PC-9 (cell line): ENCODE results near the gene PPM1F.

ENCODE experiments used
- EZH2 ChIP-seq: fragments of 200-600 bp; sonication (generic); IDR thresholded peaks from 2 replicates; pipeline ENCODE4 v1.8.0; 2017; ENCODE audit warnings: antibody characterized with exemption, low read depth
- TF ChIP-seq, protein P1 (sequence below): fragments of 200-600 bp; sonication (generic); conservative IDR thresholded peaks from 2 replicates; pipeline ENCODE4 v1.6.1; 2017; ENCODE audit warnings: mixed run types, antibody characterized with exemption, mild to moderate bottlenecking, moderate library complexity

DNA sequence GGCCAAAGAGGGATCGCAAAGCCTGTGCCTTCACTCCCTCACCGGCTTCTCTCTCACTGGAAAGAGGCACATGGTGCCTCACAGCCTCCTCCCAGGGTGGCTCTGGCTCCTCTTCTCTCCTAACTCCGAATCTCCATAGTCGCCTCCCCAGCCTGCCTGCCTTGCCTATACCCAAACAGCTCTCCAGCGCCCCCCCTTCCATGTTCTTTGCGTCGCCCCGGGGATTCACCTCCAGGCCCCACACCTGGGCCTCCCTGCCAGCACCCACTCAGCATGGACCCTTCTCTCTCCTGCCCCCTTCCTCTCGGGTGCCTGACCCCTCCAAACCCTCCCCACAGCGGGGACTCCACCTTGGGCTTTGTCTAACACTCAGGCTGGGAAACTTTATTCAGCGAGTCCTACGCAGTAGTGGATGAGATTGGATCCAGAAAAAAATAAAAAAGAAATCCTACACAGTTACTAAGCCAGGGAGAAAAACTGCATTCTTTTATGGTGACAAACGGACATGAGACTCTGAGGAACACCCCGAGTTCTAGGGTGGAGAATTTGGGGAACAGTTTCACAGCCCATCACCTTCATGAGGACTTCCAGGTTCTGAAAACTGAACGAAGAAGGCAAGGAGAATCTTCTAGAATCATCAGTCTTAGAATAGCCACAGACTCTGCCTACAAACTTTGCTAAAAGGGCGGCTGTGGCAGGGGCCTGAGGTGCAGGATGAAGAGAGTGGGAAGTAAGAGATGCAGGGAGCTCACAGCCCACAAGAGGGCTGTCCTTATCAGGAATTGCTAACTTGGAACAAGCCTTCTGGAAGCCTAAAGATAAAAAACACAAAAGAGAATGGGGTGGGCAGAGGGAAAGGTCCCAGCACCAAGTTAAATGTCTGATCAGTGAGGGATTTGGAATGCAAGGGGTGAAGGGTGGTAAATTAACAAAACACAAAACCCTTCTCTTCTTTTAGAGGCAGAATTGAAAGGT, 5.3 kb downstream of the PPM1F start:
- TF ChIP-seq, protein P1, sequence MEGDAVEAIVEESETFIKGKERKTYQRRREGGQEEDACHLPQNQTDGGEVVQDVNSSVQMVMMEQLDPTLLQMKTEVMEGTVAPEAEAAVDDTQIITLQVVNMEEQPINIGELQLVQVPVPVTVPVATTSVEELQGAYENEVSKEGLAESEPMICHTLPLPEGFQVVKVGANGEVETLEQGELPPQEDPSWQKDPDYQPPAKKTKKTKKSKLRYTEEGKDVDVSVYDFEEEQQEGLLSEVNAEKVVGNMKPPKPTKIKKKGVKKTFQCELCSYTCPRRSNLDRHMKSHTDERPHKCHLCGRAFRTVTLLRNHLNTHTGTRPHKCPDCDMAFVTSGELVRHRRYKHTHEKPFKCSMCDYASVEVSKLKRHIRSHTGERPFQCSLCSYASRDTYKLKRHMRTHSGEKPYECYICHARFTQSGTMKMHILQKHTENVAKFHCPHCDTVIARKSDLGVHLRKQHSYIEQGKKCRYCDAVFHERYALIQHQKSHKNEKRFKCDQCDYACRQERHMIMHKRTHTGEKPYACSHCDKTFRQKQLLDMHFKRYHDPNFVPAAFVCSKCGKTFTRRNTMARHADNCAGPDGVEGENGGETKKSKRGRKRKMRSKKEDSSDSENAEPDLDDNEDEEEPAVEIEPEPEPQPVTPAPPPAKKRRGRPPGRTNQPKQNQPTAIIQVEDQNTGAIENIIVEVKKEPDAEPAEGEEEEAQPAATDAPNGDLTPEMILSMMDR, result peak; percentile 54
- TF ChIP-seq EZH2, result no peak
